Skeletal muscle cell (primary cell): Measurements from ENCODE around the gene SLC15A4.

Experiments used
- DNase-seq: peaks from one replicate; pipeline ENCODE4 v3.0.0-alpha.2; 2010; ENCODE audit warnings: low read depth
- H3K4me3 ChIP-seq: 2 replicates; pipeline ENCODE4 v1.5.1; 2011; ENCODE audit warnings: low read depth, mild to moderate bottlenecking, control low read depth, low read length, moderate library complexity

Gene SLC15A4

DNA sequence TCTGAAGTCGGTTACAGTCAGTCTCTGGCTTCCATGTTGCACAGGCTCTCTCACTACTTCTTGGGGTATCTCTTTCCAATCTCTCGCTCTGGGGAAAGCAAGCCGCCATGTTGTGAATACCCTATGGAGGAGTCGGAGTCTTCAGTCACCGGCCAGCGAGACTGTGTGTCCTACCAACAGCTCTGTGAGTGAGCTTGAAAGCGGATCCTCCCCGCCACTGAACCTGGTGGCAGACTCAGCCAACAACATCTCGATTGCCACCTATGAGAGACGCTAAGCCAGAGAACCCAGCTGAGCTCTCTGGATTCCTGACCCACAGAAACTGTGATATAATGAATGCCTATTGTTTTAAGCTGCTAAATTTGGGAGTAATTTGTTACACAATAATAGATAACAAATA, 51.5 kb downstream of the SLC15A4 start:
- no peak overlapping the region for H3K4me3 ChIP-seq
- no peak for DNase-seq

DNA sequence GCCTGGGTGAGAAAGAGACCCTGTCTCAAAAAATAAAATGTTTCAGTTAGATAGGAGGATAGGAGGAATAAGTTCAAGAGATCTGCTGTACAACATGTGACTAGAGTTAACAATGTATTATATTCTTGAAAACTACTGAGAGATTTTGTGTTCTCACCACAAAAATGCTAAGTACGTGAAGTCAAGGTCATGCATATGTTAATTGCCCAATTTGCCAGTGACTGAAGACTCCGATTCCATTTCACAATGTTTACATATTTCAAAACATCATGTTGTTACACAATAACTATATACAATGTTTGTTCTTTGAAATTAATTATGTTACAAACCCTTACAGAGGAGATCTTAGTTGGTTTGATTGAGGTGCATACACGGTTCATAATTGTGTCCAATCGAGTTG, 52.1 kb downstream of the SLC15A4 start:
- no peak for DNase-seq
- H3K4me3 ChIP-seq = no peak overlapping the region

DNA sequence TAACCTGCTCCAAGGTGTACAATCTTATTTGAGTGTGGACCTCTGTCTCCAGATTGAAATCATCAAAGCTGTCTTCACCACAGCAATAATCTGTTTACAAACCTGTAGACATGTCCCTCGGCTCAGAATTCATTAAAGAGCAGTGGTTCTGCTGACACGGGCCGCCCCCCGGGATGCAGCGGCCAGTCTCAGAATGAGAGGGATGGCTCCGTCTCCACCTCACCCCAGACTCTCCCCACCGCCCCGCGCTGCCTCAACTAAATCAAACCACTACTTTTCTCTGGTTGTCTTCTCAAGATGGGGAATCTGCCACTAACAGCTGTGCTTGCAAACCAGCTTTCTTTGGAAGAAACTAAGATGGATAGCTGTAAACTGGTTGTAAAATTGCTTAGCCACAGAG, 56.2 kb downstream of the SLC15A4 start:
- no peak overlapping the region for H3K4me3 ChIP-seq
- DNase-seq = no peak

DNA sequence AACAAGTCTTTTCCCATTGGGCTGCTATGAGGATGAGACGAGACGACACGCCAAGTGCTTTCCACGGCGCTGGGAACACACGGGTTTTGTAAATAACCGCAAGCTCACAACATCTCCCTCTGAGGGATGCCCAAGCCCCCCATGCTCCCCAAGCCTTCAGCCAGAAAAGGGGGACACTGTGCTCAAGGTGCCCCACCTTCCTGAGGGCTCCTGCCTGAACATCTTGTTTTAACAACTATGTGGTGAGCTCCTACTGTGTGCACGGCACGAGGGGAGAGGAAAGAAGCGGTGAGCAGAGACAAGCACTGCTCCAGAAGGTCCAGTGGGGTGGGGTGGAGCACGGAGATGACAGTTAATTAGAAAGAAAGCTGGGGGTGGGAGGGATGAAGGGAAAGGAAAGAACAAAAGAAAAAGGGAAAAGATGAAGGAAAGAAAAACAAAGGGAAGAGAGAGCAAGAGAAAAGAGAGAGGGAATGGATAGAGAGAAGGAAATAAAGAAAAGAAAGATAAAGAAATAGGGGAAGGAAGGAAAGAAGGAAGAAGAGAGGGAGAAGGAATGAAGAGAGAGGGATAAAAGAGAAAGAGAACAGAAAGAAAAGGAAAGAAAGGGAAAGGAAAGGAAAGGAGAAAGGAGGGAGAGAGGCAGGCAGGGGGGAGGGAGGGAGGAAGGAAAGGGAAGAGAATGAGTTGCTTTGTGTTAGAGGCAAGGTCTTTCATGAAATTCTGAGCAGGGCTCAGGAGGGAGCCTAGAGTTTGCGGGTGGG, 56.8 kb downstream of the SLC15A4 start:
- H3K4me3 ChIP-seq = no peak overlapping the region
- no peak for DNase-seq

DNA sequence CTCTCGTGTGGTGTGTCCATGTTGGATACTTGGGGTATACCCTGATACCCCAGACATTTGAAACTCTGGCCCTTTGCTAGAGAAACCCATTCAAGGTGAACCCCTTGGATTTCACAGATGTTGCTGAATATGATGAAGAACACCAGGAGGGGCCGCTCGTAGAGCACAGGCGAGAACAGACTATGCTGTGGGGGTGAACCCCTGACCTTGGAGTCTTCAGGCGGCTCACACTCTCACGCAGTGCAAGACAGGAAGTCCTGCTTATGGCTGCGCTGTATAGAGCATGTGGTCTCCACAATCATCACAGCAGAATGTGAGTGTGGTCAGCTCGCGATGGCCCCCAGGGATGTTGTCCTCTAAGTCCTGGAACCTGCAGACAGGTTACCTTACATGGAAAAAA, 60.4 kb downstream of the SLC15A4 start:
- no peak overlapping the region for H3K4me3 ChIP-seq
- no peak for DNase-seq

DNA sequence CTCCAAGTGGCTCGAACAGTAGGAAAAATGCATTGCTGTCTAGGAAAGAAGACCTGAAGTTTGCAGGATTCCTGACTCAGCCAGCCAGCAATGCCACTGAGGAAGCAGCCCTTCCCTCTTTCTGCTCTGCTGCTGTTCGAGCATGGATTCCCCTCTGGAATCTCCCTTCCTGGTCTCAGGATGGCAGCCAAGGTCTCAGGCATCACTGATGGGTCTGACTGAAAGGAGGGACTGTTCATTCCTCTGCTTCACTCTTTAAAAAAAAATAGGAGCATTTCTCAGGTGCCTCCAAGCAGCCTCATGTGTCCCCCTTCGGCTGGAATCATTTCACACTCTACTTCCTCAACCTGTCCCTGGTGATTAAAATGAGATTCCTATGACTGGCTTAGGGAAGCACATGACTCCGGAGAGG, 62.4 kb downstream of the SLC15A4 start:
- no peak overlapping the region for H3K4me3 ChIP-seq
- DNase-seq = no peak

DNA sequence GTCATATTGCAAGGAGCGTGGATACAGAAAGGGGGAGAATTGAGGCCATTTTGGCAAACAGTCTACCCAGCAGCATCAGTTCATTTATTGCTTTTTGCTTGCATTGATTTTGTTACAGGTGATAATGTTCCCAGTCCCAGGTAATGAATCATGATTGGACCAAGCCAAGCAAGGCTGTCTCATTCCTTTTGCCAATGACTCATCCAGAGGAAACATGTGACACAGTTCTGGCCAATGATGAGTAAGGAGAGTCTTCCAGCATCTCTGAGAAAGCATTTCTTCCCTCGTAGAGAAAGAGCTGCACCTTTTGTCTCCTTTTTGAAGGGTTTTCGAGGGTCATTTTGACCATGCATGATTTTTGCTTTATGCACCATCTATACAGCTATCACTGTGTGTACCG, 68.2 kb downstream of the SLC15A4 start:
- H3K4me3 ChIP-seq = no peak overlapping the region
- DNase-seq = no peak

DNA sequence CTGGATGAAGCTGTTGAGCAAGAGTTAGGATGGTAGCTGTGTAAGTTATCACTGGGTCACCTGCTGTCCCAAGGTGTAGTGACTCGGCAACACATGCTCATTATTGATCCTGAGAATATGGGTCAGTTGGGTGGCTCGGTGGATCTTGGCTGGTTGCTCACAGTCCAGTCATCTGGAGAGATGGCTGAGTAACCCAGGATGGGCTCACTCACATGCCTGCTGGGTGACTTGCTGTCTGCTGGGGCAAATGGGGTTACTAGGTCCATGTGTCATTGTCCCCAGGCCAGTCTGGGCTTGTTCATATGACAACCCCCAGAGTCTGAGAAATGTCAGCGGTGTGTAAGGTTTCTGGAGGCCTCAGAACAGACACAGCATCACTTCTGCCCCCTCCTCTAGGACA, 69.5 kb downstream of the SLC15A4 start:
- DNase-seq = no peak
- no peak overlapping the region for H3K4me3 ChIP-seq

DNA sequence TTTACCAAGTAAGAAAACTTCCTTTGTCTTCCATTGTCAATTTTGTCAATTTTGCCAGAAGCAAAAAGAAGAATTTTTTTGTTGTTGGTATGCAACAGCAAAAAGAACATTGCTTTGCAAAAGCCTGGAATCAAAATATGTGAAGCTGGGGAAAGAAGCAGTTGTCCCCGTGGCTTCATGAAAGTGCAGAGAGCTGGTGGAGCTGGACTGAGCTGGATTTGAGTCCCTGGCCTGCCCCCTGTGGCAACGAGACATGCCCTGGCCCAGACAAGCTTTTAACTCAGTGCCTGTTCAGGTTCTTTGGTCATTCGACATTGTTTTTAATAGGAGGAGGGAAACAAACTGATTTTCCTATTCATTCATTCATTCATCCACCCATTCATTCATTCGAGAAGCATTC, 70.3 kb downstream of the SLC15A4 start:
- no peak overlapping the region for H3K4me3 ChIP-seq
- DNase-seq = no peak

DNA sequence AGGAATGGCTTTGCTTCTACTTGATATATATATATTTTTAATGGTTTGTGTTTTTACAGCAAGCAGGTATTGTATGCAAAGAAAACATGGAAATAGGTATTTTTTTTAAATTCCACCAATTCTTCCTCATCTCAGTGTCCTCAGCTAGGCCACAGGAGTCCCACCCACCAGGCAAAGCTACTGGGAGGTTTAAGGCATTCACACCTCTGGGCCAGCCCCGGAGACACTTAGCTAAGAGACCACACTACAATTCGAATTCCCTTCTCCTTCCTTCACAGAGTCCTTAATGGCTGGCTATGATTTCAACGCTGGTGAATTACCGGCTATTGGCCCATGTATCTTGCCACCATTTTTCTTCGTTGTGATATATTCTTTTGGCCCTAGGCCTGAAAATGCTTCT, 71.4 kb downstream of the SLC15A4 start:
- H3K4me3 ChIP-seq = no peak overlapping the region
- DNase-seq = no peak

DNA sequence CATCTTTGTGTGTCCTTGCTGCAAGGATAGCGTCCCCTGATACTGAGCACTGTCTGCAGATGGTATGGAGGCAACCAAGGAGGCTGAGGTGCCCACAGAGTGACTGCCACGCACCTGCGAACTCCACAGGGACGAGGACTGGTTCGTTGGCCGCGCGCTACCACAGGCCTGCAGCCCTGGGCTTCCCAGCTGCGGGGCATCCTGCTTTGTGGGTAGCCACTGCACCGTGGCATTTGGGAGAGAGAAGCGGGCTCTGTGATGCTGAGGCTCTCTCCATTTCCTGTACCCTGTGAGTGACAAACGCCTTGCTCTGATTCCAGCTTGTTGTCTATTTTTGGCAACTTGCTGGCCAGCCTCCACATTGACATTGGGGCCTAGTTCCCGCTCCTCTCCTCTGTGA, 76.3 kb downstream of the SLC15A4 start:
- no peak for DNase-seq

DNA sequence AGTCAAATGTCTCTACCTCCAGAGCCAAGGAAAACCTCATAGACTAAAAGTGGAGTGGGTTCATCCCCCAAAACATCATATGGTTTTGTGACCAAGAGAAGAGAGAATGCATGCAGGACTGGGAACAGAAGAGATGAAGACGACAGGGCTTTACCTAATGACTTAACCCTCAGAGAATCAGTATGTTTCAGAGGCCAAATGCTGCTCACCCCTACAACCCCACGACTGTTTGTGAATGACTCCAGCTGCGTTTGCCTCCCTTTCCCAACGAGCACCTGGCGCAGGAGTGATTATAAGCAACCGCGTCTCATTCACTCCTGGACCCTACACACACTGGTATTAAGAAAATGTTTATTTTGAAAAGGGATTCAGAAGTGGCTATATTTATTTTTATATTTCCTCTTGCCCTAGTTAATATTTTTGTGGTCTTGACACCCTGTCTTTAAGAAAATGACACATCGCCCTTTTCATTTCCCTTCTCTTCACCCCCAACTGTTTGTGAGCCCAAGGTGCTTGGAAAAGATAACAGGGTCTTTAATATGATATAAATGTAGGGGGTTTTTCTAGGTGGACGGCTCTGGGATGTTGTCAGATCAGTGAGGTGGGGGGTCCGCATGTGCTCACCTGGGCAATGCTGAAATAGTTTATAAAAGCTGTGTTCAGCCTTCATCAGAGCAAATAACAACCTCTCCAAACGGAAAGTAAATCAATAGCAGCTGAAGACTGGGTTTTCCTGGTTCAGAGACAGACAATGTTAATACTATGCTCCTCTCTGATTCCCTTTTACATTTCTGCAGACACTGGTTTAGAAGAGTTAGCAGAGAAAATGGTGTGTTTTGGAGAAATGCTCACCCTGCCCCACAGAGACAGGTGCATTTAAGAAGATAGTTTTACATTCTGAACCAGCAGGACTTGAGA, 77.7 kb downstream of the SLC15A4 start:
- no peak for DNase-seq
- H3K4me3 ChIP-seq = no peak overlapping the region

More for the DNA sequence above, 76.3 kb downstream of the SLC15A4 start:
- H3K4me3 ChIP-seq = no peak overlapping the region

DNA sequence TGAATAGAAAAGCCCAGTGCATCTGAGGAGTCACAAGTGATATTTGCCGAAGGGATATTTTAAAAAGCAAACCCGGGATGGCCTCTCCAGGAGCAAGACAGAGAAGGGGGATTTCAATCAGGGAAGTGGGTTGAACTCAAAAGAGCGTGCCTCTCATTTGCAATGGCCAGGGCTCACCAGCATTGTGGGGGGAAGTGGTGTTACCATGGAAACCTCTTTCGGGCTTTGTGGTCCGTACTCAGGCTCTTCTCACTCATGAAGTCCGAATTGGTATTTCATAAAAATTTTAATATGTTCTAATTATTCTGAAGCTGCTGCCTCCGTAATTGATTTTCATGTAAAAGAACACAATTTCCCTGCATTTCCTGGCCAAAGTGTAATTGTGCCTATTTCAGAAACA, 79.8 kb downstream of the SLC15A4 start:
- no peak for DNase-seq
- no peak overlapping the region for H3K4me3 ChIP-seq
